Osteoblast (primary cell): Measurements from ENCODE around the gene CAPZB. TPM values are rescaled to one million over a fixed set of nuclear protein-coding genes. Genes with fewer than 3 reads are reported as not detected.

Experiments used
- DNase-seq: peaks from one replicate; pipeline ENCODE4 v3.0.0; 2011; ENCODE audit warnings: low spot score, mixed read lengths; ENCODE audit not compliant: insufficient read length; ENCODE audit errors: missing footprints
- H2AFZ ChIP-seq: 2 replicates; pipeline ENCODE4 v1.6.0; 2011; ENCODE audit warnings: mild to moderate bottlenecking, low read length
- H3K27ac ChIP-seq: 2 replicates; pipeline ENCODE4 v1.5.1; 2011; ENCODE audit warnings: mild to moderate bottlenecking, low read depth, low read length, moderate library complexity
- H3K27me3 ChIP-seq: 2 replicates; pipeline ENCODE4 v1.6.0; 2012; ENCODE audit warnings: mild to moderate bottlenecking, control low read depth, inconsistent platforms, low read length, moderate library complexity; ENCODE audit not compliant: insufficient read depth
- H3K36me3 ChIP-seq: 2 replicates; pipeline ENCODE4 v1.5.1; 2011; ENCODE audit warnings: mild to moderate bottlenecking, low read length, control low read depth, moderate library complexity; ENCODE audit not compliant: insufficient read depth
- H3K4me1 ChIP-seq: 2 replicates; pipeline ENCODE4 v1.5.1; 2011; ENCODE audit warnings: mild to moderate bottlenecking, low read length, control low read depth, moderate library complexity; ENCODE audit not compliant: insufficient read depth
- H3K4me2 ChIP-seq: 2 replicates; pipeline ENCODE4 v1.6.0; 2011; ENCODE audit warnings: mild to moderate bottlenecking, low read length; ENCODE audit not compliant: insufficient read depth
- H3K4me3 ChIP-seq: fragments of 200-600 bp; sonication (generic); 3 replicates; pipeline ENCODE4 v1.5.1; 2012; ENCODE audit warnings: mild to moderate bottlenecking, low read length, inconsistent platforms; ENCODE audit not compliant: insufficient read depth
- H3K79me2 ChIP-seq: 2 replicates; pipeline ENCODE4 v1.6.0; 2012; ENCODE audit warnings: mild to moderate bottlenecking, low read length, control low read depth, inconsistent platforms; ENCODE audit not compliant: insufficient read depth
- H3K9me3 ChIP-seq: 2 replicates; pipeline ENCODE4 v1.5.1; 2011; ENCODE audit warnings: low read depth, low read length, control low read depth
- H4K20me1 ChIP-seq: 2 replicates; pipeline ENCODE4 v1.6.0; 2012; ENCODE audit warnings: mild to moderate bottlenecking, low read length, control low read depth; ENCODE audit not compliant: insufficient read depth
- CTCF ChIP-seq: IDR thresholded peaks from 2 replicates; pipeline ENCODE4 v1.5.1; 2011; ENCODE audit warnings: mild to moderate bottlenecking, low read depth, low read length, moderate library complexity; ENCODE audit errors: extremely low read depth
- total RNA-seq: library from RNA; depleted of rRNA; stranded (reverse); fragments of >200 nt; gene quantifications from 2 replicates; pipeline ENCODE4 v1.2.3, GENCODE V29; 2012

CAPZB gene
- total RNA-seq, 1 donor, result 217 TPM

- peaks cover 93% of the 10 kb centered on the region for H3K79me2 ChIP-seq
- no peaks in the 10 kb centered on the region for H3K27me3 ChIP-seq
- no peak overlapping the region for H3K4me2 ChIP-seq
- no peaks in the 10 kb centered on the region for H3K9me3 ChIP-seq
- TF ChIP-seq CTCF, result no peak
- H3K4me1 ChIP-seq, result peaks cover 48% of the 10 kb centered on the region
- H2AFZ ChIP-seq, result no peak overlapping the region
- peaks cover 12% of the 10 kb centered on the region for H3K36me3 ChIP-seq
- peak overlapping the region; percentile 95 for H3K27ac ChIP-seq
- H4K20me1 ChIP-seq, result peaks cover 51% of the 10 kb centered on the region
- no peak overlapping the region for H3K4me3 ChIP-seq
- no peak for DNase-seq
Measured at GRCh38 chr1:19402031-19402813, 83.1 kb downstream of the CAPZB start.

DNA sequence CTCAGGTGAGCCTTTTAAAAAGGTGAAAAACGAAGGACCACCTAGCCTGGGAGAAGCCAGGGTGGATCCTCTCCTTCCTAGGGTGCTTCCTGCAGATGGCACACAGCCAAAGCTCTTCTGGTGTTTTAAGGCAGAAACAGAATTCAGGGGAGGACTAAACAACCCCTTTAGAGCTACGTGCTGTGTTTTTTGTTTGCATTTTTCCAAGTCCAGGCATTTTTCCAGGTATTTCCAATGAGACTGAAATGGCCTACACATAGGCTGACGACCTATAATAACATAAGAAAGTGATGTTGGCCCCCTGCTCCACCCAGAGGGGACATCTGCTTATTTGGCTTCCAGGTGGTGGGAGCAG is 83.8 kb downstream of the CAPZB start:
- H3K4me3 ChIP-seq, result no peak overlapping the region
- peaks cover 44% of the 10 kb centered on the region for H4K20me1 ChIP-seq
- peak overlapping the region; percentile 27 for H3K4me2 ChIP-seq
- H3K27ac ChIP-seq, result peak overlapping the region; percentile 95
- H3K27me3 ChIP-seq, result no peaks in the 10 kb centered on the region
- DNase-seq, result no peak
- peaks cover 48% of the 10 kb centered on the region for H3K4me1 ChIP-seq
- no peaks in the 10 kb centered on the region for H3K9me3 ChIP-seq
- H2AFZ ChIP-seq, result no peak overlapping the region
- no peak for TF ChIP-seq CTCF
- H3K79me2 ChIP-seq, result peaks cover 89% of the 10 kb centered on the region
- H3K36me3 ChIP-seq, result peaks cover 12% of the 10 kb centered on the region

DNA sequence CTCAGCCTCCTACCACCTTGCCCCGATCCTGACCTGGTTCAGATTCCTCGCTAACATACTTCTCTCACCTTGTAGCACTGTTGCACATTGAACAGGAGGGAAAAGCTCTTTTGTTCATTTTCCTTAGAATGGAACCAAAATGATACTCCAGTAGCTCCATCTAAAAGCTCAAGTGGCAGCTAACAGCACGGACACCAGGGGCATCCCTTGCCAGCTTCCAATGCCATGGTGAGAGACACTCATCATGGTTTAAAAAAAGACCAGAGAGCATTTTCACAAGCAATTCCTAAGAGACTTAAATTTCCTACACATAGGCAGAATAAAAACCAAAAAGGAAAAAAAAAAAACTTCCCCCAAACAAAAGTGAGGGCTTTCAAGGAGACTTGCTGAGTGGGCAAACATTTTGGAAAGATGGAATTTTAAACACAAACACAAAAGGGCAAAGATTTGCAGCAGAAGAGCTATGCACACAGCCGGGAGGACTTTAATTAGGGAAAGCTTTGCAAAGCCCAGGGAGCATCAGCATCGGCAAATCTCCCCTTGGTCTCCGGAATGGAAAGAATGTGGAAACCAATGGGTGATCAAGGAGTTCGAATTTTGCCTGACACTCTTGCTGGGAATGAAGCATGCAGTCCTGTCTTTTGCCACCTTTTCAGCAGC is 84.3 kb downstream of the CAPZB start:
- TF ChIP-seq CTCF, result no peak
- Histone ChIP-seq H3K36me3 (peaks cover 15% of the 10 kb centered on the region), H3K79me2 (peaks cover 89% of the 10 kb centered on the region), H2AFZ (no peak overlapping the region), H3K4me1 (peaks cover 50% of the 10 kb centered on the region), H4K20me1 (peaks cover 44% of the 10 kb centered on the region), H3K4me2 (peak overlapping the region; percentile 27), H3K4me3 (no peak overlapping the region), H3K9me3 (no peaks in the 10 kb centered on the region), H3K27me3 (no peaks in the 10 kb centered on the region), H3K27ac (peak overlapping the region; percentile 95)
- no peak for DNase-seq

DNA sequence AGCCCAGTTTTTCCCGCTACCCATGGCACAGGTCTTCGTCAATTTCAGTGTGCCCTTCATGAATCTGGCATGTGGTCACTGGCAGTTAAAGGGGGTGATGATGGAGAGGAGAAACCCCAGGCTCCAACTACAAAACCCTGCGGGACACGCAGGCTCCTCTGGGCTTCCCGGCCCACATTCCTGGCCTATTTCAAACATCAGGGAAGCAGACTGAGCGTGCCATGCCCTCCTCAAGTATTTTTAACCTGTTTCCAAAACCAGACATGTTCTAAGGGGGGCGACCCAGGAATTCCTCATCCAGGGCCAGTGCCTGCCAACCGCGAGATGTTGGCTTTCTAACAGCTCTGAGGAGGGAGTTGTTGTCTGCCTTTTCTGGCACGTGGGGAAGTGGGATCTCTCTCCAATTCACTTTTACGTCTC is 85.1 kb downstream of the CAPZB start:
- no peaks in the 10 kb centered on the region for H3K9me3 ChIP-seq
- peaks cover 89% of the 10 kb centered on the region for H3K79me2 ChIP-seq
- no peak for DNase-seq
- peak overlapping the region; percentile 95 for H3K27ac ChIP-seq
- H3K4me1 ChIP-seq, result peaks cover 55% of the 10 kb centered on the region
- H3K4me2 ChIP-seq, result peak overlapping the region; percentile 6
- no peak overlapping the region for H2AFZ ChIP-seq
- peaks cover 42% of the 10 kb centered on the region for H4K20me1 ChIP-seq
- no peak for TF ChIP-seq CTCF
- no peaks in the 10 kb centered on the region for H3K27me3 ChIP-seq
- H3K36me3 ChIP-seq, result peaks cover 15% of the 10 kb centered on the region
- no peak overlapping the region for H3K4me3 ChIP-seq
